SK-N-SH (cell line): ENCODE measurements around the gene DHX35.

Experiments
- EP300 ChIP-seq, 2 experiments: IDR thresholded peaks; 2 replicates each; pipeline versions ENCODE4 v1.4.0 to v1.6.1; 2012; ENCODE audit warnings: borderline replicate concordance in 1 of 2, low read depth in 1 of 2, low read length in 1 of 2
- TF ChIP-seq, protein P1 (sequence below): fragments of 200-600 bp; sonication (generic); IDR thresholded peaks from 2 replicates; pipeline ENCODE4 v1.6.1; 2017; ENCODE audit warnings: antibody characterized with exemption, mild to moderate bottlenecking, moderate library complexity

DNA sequence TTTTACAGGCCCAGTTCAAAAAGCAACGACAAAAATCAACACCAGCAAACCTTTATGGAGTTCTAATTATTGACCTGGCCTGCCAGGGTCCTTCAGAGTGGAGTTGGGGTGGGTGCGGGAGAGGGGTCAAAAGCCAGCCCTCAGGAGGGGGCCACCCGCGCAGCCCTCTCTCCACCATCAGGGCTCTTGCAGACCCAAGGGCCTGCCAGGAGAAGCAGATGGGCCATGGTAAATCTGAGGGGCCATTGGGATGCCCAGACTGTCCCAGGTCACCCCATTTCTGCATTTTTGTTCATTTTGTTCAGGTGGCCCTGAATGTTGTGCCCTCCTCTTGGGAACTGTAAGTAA lies 88.4 kb downstream of the DHX35 start:
- no peak for TF ChIP-seq EP300 (IDR thresholded peaks at IDR 0.05; ENCODE audit: borderline replicate concordance in 1 of 2, low read depth in 1 of 2, low read length in 1 of 2)
- TF ChIP-seq, protein P1, sequence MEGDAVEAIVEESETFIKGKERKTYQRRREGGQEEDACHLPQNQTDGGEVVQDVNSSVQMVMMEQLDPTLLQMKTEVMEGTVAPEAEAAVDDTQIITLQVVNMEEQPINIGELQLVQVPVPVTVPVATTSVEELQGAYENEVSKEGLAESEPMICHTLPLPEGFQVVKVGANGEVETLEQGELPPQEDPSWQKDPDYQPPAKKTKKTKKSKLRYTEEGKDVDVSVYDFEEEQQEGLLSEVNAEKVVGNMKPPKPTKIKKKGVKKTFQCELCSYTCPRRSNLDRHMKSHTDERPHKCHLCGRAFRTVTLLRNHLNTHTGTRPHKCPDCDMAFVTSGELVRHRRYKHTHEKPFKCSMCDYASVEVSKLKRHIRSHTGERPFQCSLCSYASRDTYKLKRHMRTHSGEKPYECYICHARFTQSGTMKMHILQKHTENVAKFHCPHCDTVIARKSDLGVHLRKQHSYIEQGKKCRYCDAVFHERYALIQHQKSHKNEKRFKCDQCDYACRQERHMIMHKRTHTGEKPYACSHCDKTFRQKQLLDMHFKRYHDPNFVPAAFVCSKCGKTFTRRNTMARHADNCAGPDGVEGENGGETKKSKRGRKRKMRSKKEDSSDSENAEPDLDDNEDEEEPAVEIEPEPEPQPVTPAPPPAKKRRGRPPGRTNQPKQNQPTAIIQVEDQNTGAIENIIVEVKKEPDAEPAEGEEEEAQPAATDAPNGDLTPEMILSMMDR = no peak
